Osteoblast (primary cell): ENCODE measurements around the gene NCKAP5. TPM values are rescaled to one million over a fixed set of nuclear protein-coding genes. Genes with fewer than 3 reads are reported as not detected.

Experiments
- DNase-seq: peaks from one replicate; pipeline ENCODE4 v3.0.0; 2011; ENCODE audit warnings: low spot score, mixed read lengths; ENCODE audit not compliant: insufficient read length; ENCODE audit errors: missing footprints
- H2AFZ ChIP-seq: 2 replicates; pipeline ENCODE4 v1.6.0; 2011; ENCODE audit warnings: mild to moderate bottlenecking, low read length
- H3K27ac ChIP-seq: 2 replicates; pipeline ENCODE4 v1.5.1; 2011; ENCODE audit warnings: mild to moderate bottlenecking, low read depth, low read length, moderate library complexity
- H3K27me3 ChIP-seq: 2 replicates; pipeline ENCODE4 v1.6.0; 2012; ENCODE audit warnings: mild to moderate bottlenecking, control low read depth, inconsistent platforms, low read length, moderate library complexity; ENCODE audit not compliant: insufficient read depth
- H3K36me3 ChIP-seq: 2 replicates; pipeline ENCODE4 v1.5.1; 2011; ENCODE audit warnings: mild to moderate bottlenecking, low read length, control low read depth, moderate library complexity; ENCODE audit not compliant: insufficient read depth
- H3K4me1 ChIP-seq: 2 replicates; pipeline ENCODE4 v1.5.1; 2011; ENCODE audit warnings: mild to moderate bottlenecking, low read length, control low read depth, moderate library complexity; ENCODE audit not compliant: insufficient read depth
- H3K4me2 ChIP-seq: 2 replicates; pipeline ENCODE4 v1.6.0; 2011; ENCODE audit warnings: mild to moderate bottlenecking, low read length; ENCODE audit not compliant: insufficient read depth
- H3K4me3 ChIP-seq: fragments of 200-600 bp; sonication (generic); 3 replicates; pipeline ENCODE4 v1.5.1; 2012; ENCODE audit warnings: mild to moderate bottlenecking, low read length, inconsistent platforms; ENCODE audit not compliant: insufficient read depth
- H3K79me2 ChIP-seq: 2 replicates; pipeline ENCODE4 v1.6.0; 2012; ENCODE audit warnings: mild to moderate bottlenecking, low read length, control low read depth, inconsistent platforms; ENCODE audit not compliant: insufficient read depth
- H3K9me3 ChIP-seq: 2 replicates; pipeline ENCODE4 v1.5.1; 2011; ENCODE audit warnings: low read depth, low read length, control low read depth
- H4K20me1 ChIP-seq: 2 replicates; pipeline ENCODE4 v1.6.0; 2012; ENCODE audit warnings: mild to moderate bottlenecking, low read length, control low read depth; ENCODE audit not compliant: insufficient read depth
- CTCF ChIP-seq: IDR thresholded peaks from 2 replicates; pipeline ENCODE4 v1.5.1; 2011; ENCODE audit warnings: mild to moderate bottlenecking, low read depth, low read length, moderate library complexity; ENCODE audit errors: extremely low read depth
- total RNA-seq: library from RNA; depleted of rRNA; stranded (reverse); fragments of >200 nt; gene quantifications from 2 replicates; pipeline ENCODE4 v1.2.3, GENCODE V29; 2012

NCKAP5 gene
- total RNA-seq, 1 donor: 1.8 TPM

DNA sequence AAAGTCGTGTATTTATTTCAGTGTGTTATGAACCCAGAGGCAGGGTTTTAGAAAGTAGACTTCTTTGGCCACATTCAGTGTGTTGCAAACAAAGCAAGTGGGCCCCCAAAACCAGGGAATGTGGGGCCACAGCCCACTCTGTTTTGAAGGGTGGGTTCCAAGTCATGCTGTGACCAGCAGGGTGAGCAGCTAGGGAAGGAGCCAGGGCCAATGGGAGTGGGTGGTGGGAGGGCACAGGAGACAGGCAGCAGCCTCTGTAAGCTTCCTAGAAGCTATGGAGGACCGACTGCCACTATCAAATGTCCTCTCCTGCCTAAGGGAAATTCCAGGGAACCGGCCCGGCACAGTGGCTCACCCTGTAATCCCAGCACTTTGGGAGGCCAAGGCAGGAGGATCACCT is 847.9 kb downstream of the NCKAP5 start:
- H3K4me2 ChIP-seq: no peak overlapping the region
- no peaks in the 10 kb centered on the region for H3K4me1 ChIP-seq
- H3K4me3 ChIP-seq: no peak overlapping the region
- H4K20me1 ChIP-seq: no peaks in the 10 kb centered on the region
- no peaks in the 10 kb centered on the region for H3K79me2 ChIP-seq
- no peak overlapping the region for H2AFZ ChIP-seq
- H3K27me3 ChIP-seq: no peaks in the 10 kb centered on the region
- H3K9me3 ChIP-seq: no peaks in the 10 kb centered on the region
- no peaks in the 10 kb centered on the region for H3K36me3 ChIP-seq
- no peak for DNase-seq
- no peak overlapping the region for H3K27ac ChIP-seq
- TF ChIP-seq CTCF: no peak

DNA sequence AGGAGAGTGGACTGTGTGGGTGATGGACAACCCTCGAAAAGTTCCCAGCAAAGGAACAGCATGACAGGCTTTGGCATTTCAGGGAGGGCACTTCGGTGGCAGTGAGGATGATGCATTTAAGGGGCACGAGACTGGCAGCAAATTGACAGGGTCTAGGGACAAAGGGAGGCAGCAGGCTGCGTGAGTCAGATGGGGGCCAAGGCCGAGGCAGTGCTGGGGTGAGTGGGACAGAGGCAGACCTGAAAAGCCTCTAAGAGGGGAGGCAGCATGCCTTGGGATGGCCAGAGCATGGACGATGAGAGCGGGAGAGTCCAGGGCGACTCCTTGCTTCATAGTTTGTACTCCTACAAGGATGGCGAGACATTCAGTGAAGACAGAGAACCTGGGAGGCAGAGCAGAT is 848.8 kb downstream of the NCKAP5 start:
- Histone ChIP-seq H2AFZ (no peak overlapping the region), H3K36me3 (no peaks in the 10 kb centered on the region), H4K20me1 (no peaks in the 10 kb centered on the region), H3K4me1 (no peaks in the 10 kb centered on the region), H3K27ac (no peak overlapping the region), H3K9me3 (no peaks in the 10 kb centered on the region), H3K4me2 (no peak overlapping the region), H3K79me2 (no peaks in the 10 kb centered on the region), H3K4me3 (no peak overlapping the region), H3K27me3 (no peaks in the 10 kb centered on the region)
- DNase-seq: no peak
- TF ChIP-seq CTCF: no peak

GRCh38 chr2:132716954-132717353 is 851.3 kb downstream of the NCKAP5 start:
- H2AFZ ChIP-seq: no peak overlapping the region
- H3K4me3 ChIP-seq: no peak overlapping the region
- TF ChIP-seq CTCF: no peak
- no peaks in the 10 kb centered on the region for H3K4me1 ChIP-seq
- H3K27ac ChIP-seq: no peak overlapping the region
- no peak overlapping the region for H3K4me2 ChIP-seq
- H3K9me3 ChIP-seq: no peaks in the 10 kb centered on the region
- DNase-seq: no peak
- no peaks in the 10 kb centered on the region for H4K20me1 ChIP-seq
- no peaks in the 10 kb centered on the region for H3K79me2 ChIP-seq
- no peaks in the 10 kb centered on the region for H3K27me3 ChIP-seq
- H3K36me3 ChIP-seq: no peaks in the 10 kb centered on the region

- H3K4me3 ChIP-seq: no peak overlapping the region
Observed at GRCh38 chr2:132715386-132716351, 852.6 kb downstream of the NCKAP5 start.

More at GRCh38 chr2:132715386-132716351, 852.6 kb downstream of the NCKAP5 start:
- TF ChIP-seq CTCF: no peak
- H3K36me3 ChIP-seq: no peaks in the 10 kb centered on the region
- H3K9me3 ChIP-seq: no peaks in the 10 kb centered on the region
- no peak overlapping the region for H3K4me2 ChIP-seq
- H4K20me1 ChIP-seq: no peaks in the 10 kb centered on the region
- H3K79me2 ChIP-seq: no peaks in the 10 kb centered on the region
- H3K4me1 ChIP-seq: no peaks in the 10 kb centered on the region
- no peak overlapping the region for H3K27ac ChIP-seq
- DNase-seq: no peak
- no peak overlapping the region for H2AFZ ChIP-seq
- H3K27me3 ChIP-seq: no peaks in the 10 kb centered on the region
